Activated B cell treated with CpG ODN at 0.5 μM for 24 hours (primary cell): ENCODE data around the gene SERPINA9. TPM values are rescaled to one million over a fixed set of nuclear protein-coding genes. Genes with fewer than 3 reads are reported as not detected.

Experiments used
- ATAC-seq: fragments of 200-7000 bp; cut with Tn5 transposase; one replicate; pipeline ENCODE4 v1.10.0; 2021; ENCODE audit warnings: low read depth, mild to moderate bottlenecking, moderate library complexity
- CTCF ChIA-PET: fragments of 350-600 bp; sonication (Branson Sonifier 250); formaldehyde crosslinking; loops from one replicate; lab custom pipeline; 2021; ENCODE audit warnings: antibody characterized with exemption; lab: Charles Lee
- POLR2A ChIA-PET: fragments of 350-600 bp; sonication (Branson Sonifier 250); formaldehyde crosslinking; loops from one replicate; lab custom pipeline; 2021; ENCODE audit warnings: antibody characterized with exemption; lab: Charles Lee
- DNase-seq: peaks from one replicate; pipeline ENCODE4 v3.0.0; 2022
- H3K27ac Mint-ChIP-seq: one replicate; pipeline ENCODE4 v1.8.0; 2020; ENCODE audit warnings: mixed read lengths
- H3K27me3 Mint-ChIP-seq: one replicate; pipeline ENCODE4 v1.8.0; 2021; ENCODE audit warnings: mixed read lengths
- H3K36me3 Mint-ChIP-seq: one replicate; pipeline ENCODE4 v1.8.0; 2021; ENCODE audit warnings: low read depth, mixed read lengths
- H3K4me1 Mint-ChIP-seq: one replicate; pipeline ENCODE4 v1.8.0; 2021; ENCODE audit warnings: mixed read lengths
- H3K4me3 Mint-ChIP-seq: one replicate; pipeline ENCODE4 v1.8.0; 2020; ENCODE audit warnings: mild to moderate bottlenecking, mixed read lengths
- H3K9me3 Mint-ChIP-seq: one replicate; pipeline ENCODE4 v1.8.0; 2020; ENCODE audit warnings: mixed read lengths
- intact Hi-C: fragments of 100-400 bp; cut with micrococcal nuclease; formaldehyde crosslinking; loops from one replicate; pipeline ENCODE4 v1.15.1; 2024
- total RNA-seq: library from RNA; stranded (reverse); gene quantifications from 2 replicates; pipeline ENCODE4 v1.2.3, GENCODE V29; 2022
- TF ChIP-seq, protein P1 (sequence below): fragments of 200-600 bp; IDR thresholded peaks from one replicate; pipeline ENCODE4 v1.8.0; 2022; ENCODE audit warnings: antibody characterized with exemption, mild to moderate bottlenecking

SERPINA9 gene
- total RNA-seq, 1 donor from 2014 or later = 0.40 TPM

GRCh38 chr14:94474581-94475031 is 1.4 kb downstream of the SERPINA9 start:
- DNase-seq = no peak
- Mint-ChIP-seq H3K27me3 (peaks cover 3% of the 10 kb centered on the region), H3K4me3 (no peak overlapping the region), H3K27ac (no peak overlapping the region), H3K4me1 (peaks cover 22% of the 10 kb centered on the region), H3K36me3 (no peaks in the 10 kb centered on the region), H3K9me3 (peaks cover 15% of the 10 kb centered on the region)
- intact Hi-C loops = no loop called here
- POLR2A ChIA-PET = no interaction called here
- no peak for ATAC-seq
- CTCF ChIA-PET = interaction anchor here (1.7 kb wide), 1 partner anchor 11 kb away, joined by 5 read pairs; no protein-coding TSS in a partner anchor
- TF ChIP-seq, protein P1, sequence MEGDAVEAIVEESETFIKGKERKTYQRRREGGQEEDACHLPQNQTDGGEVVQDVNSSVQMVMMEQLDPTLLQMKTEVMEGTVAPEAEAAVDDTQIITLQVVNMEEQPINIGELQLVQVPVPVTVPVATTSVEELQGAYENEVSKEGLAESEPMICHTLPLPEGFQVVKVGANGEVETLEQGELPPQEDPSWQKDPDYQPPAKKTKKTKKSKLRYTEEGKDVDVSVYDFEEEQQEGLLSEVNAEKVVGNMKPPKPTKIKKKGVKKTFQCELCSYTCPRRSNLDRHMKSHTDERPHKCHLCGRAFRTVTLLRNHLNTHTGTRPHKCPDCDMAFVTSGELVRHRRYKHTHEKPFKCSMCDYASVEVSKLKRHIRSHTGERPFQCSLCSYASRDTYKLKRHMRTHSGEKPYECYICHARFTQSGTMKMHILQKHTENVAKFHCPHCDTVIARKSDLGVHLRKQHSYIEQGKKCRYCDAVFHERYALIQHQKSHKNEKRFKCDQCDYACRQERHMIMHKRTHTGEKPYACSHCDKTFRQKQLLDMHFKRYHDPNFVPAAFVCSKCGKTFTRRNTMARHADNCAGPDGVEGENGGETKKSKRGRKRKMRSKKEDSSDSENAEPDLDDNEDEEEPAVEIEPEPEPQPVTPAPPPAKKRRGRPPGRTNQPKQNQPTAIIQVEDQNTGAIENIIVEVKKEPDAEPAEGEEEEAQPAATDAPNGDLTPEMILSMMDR = no peak

- ATAC-seq (peak; percentile 40), DNase-seq (no peak)
- ChIA-PET POLR2A (no interaction called here), CTCF (interaction anchor here (1.7 kb wide), 1 partner anchor 12 kb away, joined by 5 read pairs; no protein-coding TSS in a partner anchor)
- TF ChIP-seq, protein P1 = no peak
- no peaks in the 10 kb centered on the region for H3K36me3 Mint-ChIP-seq
- peak overlapping the region; percentile 16 for H3K4me3 Mint-ChIP-seq
- H3K27me3 Mint-ChIP-seq = peaks cover 3% of the 10 kb centered on the region
- peak overlapping the region; percentile 27 for H3K27ac Mint-ChIP-seq
- intact Hi-C loops = loop anchor here (1.0 kb wide), 1 partner anchor 7 kb away; no protein-coding TSS in a partner anchor
- peaks cover 22% of the 10 kb centered on the region for H3K4me1 Mint-ChIP-seq
- peaks cover 9% of the 10 kb centered on the region for H3K9me3 Mint-ChIP-seq
Measured at GRCh38 chr14:94473666-94474410, 2.2 kb downstream of the SERPINA9 start.

GRCh38 chr14:94472842-94473241 is 3.2 kb downstream of the SERPINA9 start:
- ChIA-PET POLR2A (interaction anchor here (0.7 kb wide), 1 partner anchor 683 kb away, joined by 6 read pairs; no protein-coding TSS in a partner anchor), CTCF (interaction anchor here (1.0 to 1.1 kb wide), 2 partner anchors 12 to 14 kb away, joined by 3 to 5 read pairs; no protein-coding TSS in a partner anchor)
- Mint-ChIP-seq H3K27ac (no peak overlapping the region), H3K36me3 (no peaks in the 10 kb centered on the region), H3K4me3 (no peak overlapping the region), H3K9me3 (peaks cover 4% of the 10 kb centered on the region), H3K27me3 (peaks cover 3% of the 10 kb centered on the region), H3K4me1 (peaks cover 22% of the 10 kb centered on the region)
- TF ChIP-seq, protein P1 = no peak
- intact Hi-C loops = loop anchor here (1.0 kb wide), 1 partner anchor 8 kb away; no protein-coding TSS in a partner anchor
- ATAC-seq (peak; percentile 28), DNase-seq (no peak)

DNA sequence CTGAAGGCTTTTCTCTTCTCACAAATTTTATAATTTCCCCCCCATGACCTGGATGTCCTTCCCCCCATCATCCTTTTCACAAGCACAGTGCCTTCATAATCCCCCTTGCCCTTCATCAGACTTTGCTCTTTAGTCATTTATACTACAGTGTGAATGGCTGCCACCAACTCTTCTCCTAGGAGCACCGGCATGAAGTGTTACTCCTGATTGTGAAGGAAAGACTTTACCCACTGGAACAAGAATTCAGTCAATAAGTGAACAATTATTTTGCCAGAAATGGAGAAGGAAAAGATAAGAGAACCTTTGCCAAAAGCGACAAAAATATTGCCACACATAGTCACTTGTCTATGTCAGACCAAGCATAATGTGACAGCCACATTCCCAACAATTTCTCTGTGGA is 5.0 kb downstream of the SERPINA9 start:
- no peak overlapping the region for H3K27ac Mint-ChIP-seq
- H3K4me3 Mint-ChIP-seq = no peak overlapping the region
- ATAC-seq (no peak), DNase-seq (no peak)
- TF ChIP-seq, protein P1 = no peak
- CTCF ChIA-PET = no interaction called here
- POLR2A ChIA-PET = no interaction called here
- peaks cover 2% of the 10 kb centered on the region for H3K36me3 Mint-ChIP-seq
- peaks cover 3% of the 10 kb centered on the region for H3K9me3 Mint-ChIP-seq
- peaks cover 3% of the 10 kb centered on the region for H3K27me3 Mint-ChIP-seq
- H3K4me1 Mint-ChIP-seq = peaks cover 22% of the 10 kb centered on the region
- intact Hi-C loops = no loop called here

- POLR2A ChIA-PET = no interaction called here
- intact Hi-C loops = no loop called here
- peaks cover 6% of the 10 kb centered on the region for H3K9me3 Mint-ChIP-seq
- H3K27me3 Mint-ChIP-seq = peaks cover 3% of the 10 kb centered on the region
- TF ChIP-seq, protein P1 = no peak
- H3K36me3 Mint-ChIP-seq = peaks cover 4% of the 10 kb centered on the region
- no peak overlapping the region for H3K27ac Mint-ChIP-seq
- H3K4me3 Mint-ChIP-seq = no peak overlapping the region
- no peak for ATAC-seq
- peaks cover 22% of the 10 kb centered on the region for H3K4me1 Mint-ChIP-seq
- CTCF ChIA-PET = no interaction called here
- no peak for DNase-seq
Measured at GRCh38 chr14:94470311-94470710, 5.7 kb downstream of the SERPINA9 start.
